Measurements from ENCODE around the gene AIM2.
"Not testable (repeated sequence)": the region's sequence is repeated elsewhere in the genome, so short reads cannot be mapped to it uniquely, and the experiment has no call there.

AIM2 gene

GRCh38 chr1:159055181-159055641 is 21.4 kb downstream of the AIM2 start:
- H3K9ac ChIP-seq (ENCODE audit: low read length) = no peak overlapping the region
- no peak for TF ChIP-seq EZH2phosphoT487 (conservative IDR thresholded peaks at IDR 0.05; ENCODE audit: low read length)
- no peak for TF ChIP-seq CTCF (IDR thresholded peaks at IDR 0.05; ENCODE audit: insufficient read depth, low read length, poor library complexity, severe bottlenecking)
- peak overlapping the region; percentile 66 for H3K27ac ChIP-seq (ENCODE audit: low read depth, low read length)
- no peaks in the 10 kb centered on the region for H4K20me1 ChIP-seq (ENCODE audit: low read depth, low read length)
- H3K9me3 ChIP-seq (ENCODE audit: insufficient read depth, low read length) = no peaks in the 10 kb centered on the region
- no peaks in the 10 kb centered on the region for H3K9me2 ChIP-seq (replicated peaks; ENCODE audit: insufficient read depth, low read length)
- no peak overlapping the region for H2AFZ ChIP-seq (ENCODE audit: low read depth, low read length, severe bottlenecking)
- peaks cover 61% of the 10 kb centered on the region for H3K36me3 ChIP-seq (ENCODE audit: low read length)
- H3F3A ChIP-seq (ENCODE audit: insufficient read depth) = peaks cover 72% of the 10 kb centered on the region
- H3K27me3 ChIP-seq (ENCODE audit: low read length) = no peaks in the 10 kb centered on the region
- no peak overlapping the region for H3K4me3 ChIP-seq (ENCODE audit: insufficient read depth, low read length, poor library complexity, severe bottlenecking)
- H3K79me2 ChIP-seq (ENCODE audit: insufficient read depth, low read length) = no peaks in the 10 kb centered on the region
- peak overlapping the region; percentile 13 for H3K4me2 ChIP-seq (ENCODE audit: low read depth, low read length, poor library complexity, severe bottlenecking)

GRCh38 chr1:159054427-159054826 is 22.1 kb downstream of the AIM2 start:
- Histone ChIP-seq H3K9ac (ENCODE audit: low read length) (no peak overlapping the region), H3K79me2 (ENCODE audit: insufficient read depth, low read length) (no peaks in the 10 kb centered on the region), H4K20me1 (ENCODE audit: low read depth, low read length) (no peaks in the 10 kb centered on the region), H3K27ac (ENCODE audit: low read depth, low read length) (peak overlapping the region; percentile 66), H2AFZ (ENCODE audit: low read depth, low read length, severe bottlenecking) (no peak overlapping the region), H3K4me2 (ENCODE audit: low read depth, low read length, poor library complexity, severe bottlenecking) (no peak overlapping the region), H3K36me3 (ENCODE audit: low read length) (peaks cover 61% of the 10 kb centered on the region), H3K9me3 (ENCODE audit: insufficient read depth, low read length) (no peaks in the 10 kb centered on the region), H3K4me3 (ENCODE audit: insufficient read depth, low read length, poor library complexity, severe bottlenecking) (no peak overlapping the region), H3F3A (ENCODE audit: insufficient read depth) (peaks cover 68% of the 10 kb centered on the region), H3K9me2 (replicated peaks; ENCODE audit: insufficient read depth, low read length) (no peaks in the 10 kb centered on the region), H3K27me3 (ENCODE audit: low read length) (no peaks in the 10 kb centered on the region)
- no peak for TF ChIP-seq CTCF (IDR thresholded peaks at IDR 0.05; ENCODE audit: insufficient read depth, low read length, poor library complexity, severe bottlenecking)
- TF ChIP-seq EZH2phosphoT487 (conservative IDR thresholded peaks at IDR 0.05; ENCODE audit: low read length) = no peak

DNA sequence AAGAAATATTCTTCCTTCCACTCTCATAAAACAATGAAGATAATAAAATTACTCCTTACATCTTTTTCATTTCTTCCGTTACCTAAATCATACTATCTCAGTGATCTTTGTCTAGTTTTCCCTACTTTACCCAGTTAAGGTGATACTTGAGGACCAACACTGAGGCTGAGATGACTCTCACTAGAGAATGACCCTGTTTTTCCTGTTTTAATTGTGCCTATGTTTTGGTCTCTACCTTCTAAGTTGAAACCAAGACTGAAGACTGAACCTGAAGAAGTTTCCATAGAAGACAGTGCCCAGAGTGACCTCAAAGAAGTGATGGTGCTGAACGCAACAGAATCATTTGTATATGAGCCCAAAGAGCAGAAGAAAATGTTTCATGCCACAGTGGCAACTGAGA is 25.1 kb downstream of the AIM2 start:
- Histone ChIP-seq H3K4me3 (ENCODE audit: insufficient read depth, low read length, poor library complexity, severe bottlenecking) (no peak overlapping the region), H3F3A (ENCODE audit: insufficient read depth) (peaks cover 50% of the 10 kb centered on the region), H3K4me2 (ENCODE audit: low read depth, low read length, poor library complexity, severe bottlenecking) (no peak overlapping the region), H3K36me3 (ENCODE audit: low read length) (peaks cover 65% of the 10 kb centered on the region), H3K79me2 (ENCODE audit: insufficient read depth, low read length) (no peaks in the 10 kb centered on the region), H3K27me3 (ENCODE audit: low read length) (no peaks in the 10 kb centered on the region), H3K9me3 (ENCODE audit: insufficient read depth, low read length) (no peaks in the 10 kb centered on the region), H3K9ac (ENCODE audit: low read length) (no peak overlapping the region), H3K9me2 (replicated peaks; ENCODE audit: insufficient read depth, low read length) (no peaks in the 10 kb centered on the region), H3K27ac (ENCODE audit: low read depth, low read length) (no peak overlapping the region), H4K20me1 (ENCODE audit: low read depth, low read length) (no peaks in the 10 kb centered on the region), H2AFZ (ENCODE audit: low read depth, low read length, severe bottlenecking) (no peak overlapping the region)
- no peak for TF ChIP-seq CTCF (IDR thresholded peaks at IDR 0.05; ENCODE audit: insufficient read depth, low read length, poor library complexity, severe bottlenecking)
- no peak for TF ChIP-seq EZH2phosphoT487 (conservative IDR thresholded peaks at IDR 0.05; ENCODE audit: low read length)

GRCh38 chr1:159046486-159046885 is 30.1 kb downstream of the AIM2 start:
- not testable (repeated sequence) for H4K20me1 ChIP-seq (ENCODE audit: low read depth, low read length); H3K9me3 ChIP-seq (ENCODE audit: insufficient read depth, low read length); H3K79me2 ChIP-seq (ENCODE audit: insufficient read depth, low read length); H3K4me3 ChIP-seq (ENCODE audit: insufficient read depth, low read length, poor library complexity, severe bottlenecking); H3K9ac ChIP-seq (ENCODE audit: low read length); H2AFZ ChIP-seq (ENCODE audit: low read depth, low read length, severe bottlenecking); H3K4me2 ChIP-seq (ENCODE audit: low read depth, low read length, poor library complexity, severe bottlenecking); H3K9me2 ChIP-seq (replicated peaks; ENCODE audit: insufficient read depth, low read length); H3K27ac ChIP-seq (ENCODE audit: low read depth, low read length); H3K27me3 ChIP-seq (ENCODE audit: low read length)
- peaks cover 47% of the 10 kb centered on the region for H3K36me3 ChIP-seq (ENCODE audit: low read length)
- H3F3A ChIP-seq (ENCODE audit: insufficient read depth) = peaks cover 13% of the 10 kb centered on the region; the same call in 1 of the 2 replicates
